NT2/D1 (cell line): ENCODE measurements around the gene RRBP1.
A peak's percentile ranks its signal among the peaks of the same experiment; 100 is the strongest.

Experiments
- DNase-seq: peaks from one replicate; pipeline ENCODE4 v3.0.0-alpha.2; 2011; ENCODE audit warnings: low read depth, low spot score
- H3K27me3 ChIP-seq: 2 replicates; pipeline ENCODE4 v1.6.0; 2011; ENCODE audit warnings: mild to moderate bottlenecking; ENCODE audit not compliant: insufficient read length, insufficient read depth
- H3K36me3 ChIP-seq: 2 replicates; pipeline ENCODE4 v1.6.1; 2011; ENCODE audit warnings: mild to moderate bottlenecking, low read length, mixed read lengths; ENCODE audit not compliant: insufficient read depth, insufficient read length
- H3K4me1 ChIP-seq: 2 replicates; pipeline ENCODE4 v1.5.1; 2011; ENCODE audit not compliant: insufficient read depth, insufficient read length
- H3K4me3 ChIP-seq: 2 replicates; pipeline ENCODE4 v1.5.1; 2011; ENCODE audit warnings: low read depth; ENCODE audit not compliant: insufficient read length
- H3K9ac ChIP-seq: 2 replicates; pipeline ENCODE4 v1.6.0; 2011; ENCODE audit warnings: low read depth; ENCODE audit not compliant: insufficient read length
- H3K9me3 ChIP-seq: 2 replicates; pipeline ENCODE4 v1.5.1; 2011; ENCODE audit warnings: mild to moderate bottlenecking, low read length; ENCODE audit not compliant: insufficient read depth
- SUZ12 ChIP-seq: IDR thresholded peaks from 2 replicates; pipeline ENCODE4 v1.6.1; 2011; ENCODE audit not compliant: insufficient read length, insufficient read depth; ENCODE audit errors: extremely low read depth
- YY1 ChIP-seq: IDR thresholded peaks from 2 replicates; pipeline ENCODE4 v1.6.1; 2011; ENCODE audit not compliant: insufficient read length, insufficient read depth
- ZNF274 ChIP-seq: IDR thresholded peaks from 2 replicates; pipeline ENCODE4 v1.6.1; 2011; ENCODE audit warnings: mild to moderate bottlenecking, low read depth, low read length

The RRBP1 gene

GRCh38 chr20:17685168-17685567, 3.1 kb upstream of the RRBP1 start:
- no peaks in the 10 kb centered on the region for H3K27me3 ChIP-seq
- DNase-seq, result no peak
- H3K4me3 ChIP-seq, result no peak overlapping the region
- peaks cover 4% of the 10 kb centered on the region for H3K36me3 ChIP-seq
- H3K9ac ChIP-seq, result no peak overlapping the region
- 0 out of 2 replicates have a peak, but pooled peaks cover under 1% of the 10 kb centered on the region for H3K9me3 ChIP-seq
- H3K4me1 ChIP-seq, result peaks cover 5% of the 10 kb centered on the region
- TF ChIP-seq YY1, result no peak

- H3K27me3 ChIP-seq, result no peaks in the 10 kb centered on the region
- peaks cover 13% of the 10 kb centered on the region for H3K36me3 ChIP-seq
- no peak overlapping the region for H3K4me3 ChIP-seq
- H3K4me1 ChIP-seq, result peaks cover 8% of the 10 kb centered on the region
- DNase-seq, result no peak
- H3K9me3 ChIP-seq, result no peaks in the 10 kb centered on the region
- TF ChIP-seq YY1 (no peak), ZNF274 (no peak), SUZ12 (no peak)
- no peak overlapping the region for H3K9ac ChIP-seq
Measured at GRCh38 chr20:17684077-17684888, 2.2 kb upstream of the RRBP1 start.

- H3K9ac ChIP-seq, result no peak overlapping the region
- no peaks in the 10 kb centered on the region for H3K27me3 ChIP-seq
- DNase-seq, result no peak
- no peak overlapping the region for H3K4me3 ChIP-seq
- no peak for TF ChIP-seq ZNF274
- no peak for TF ChIP-seq YY1
- no peak for TF ChIP-seq SUZ12
- peaks cover 9% of the 10 kb centered on the region for H3K4me1 ChIP-seq
- H3K36me3 ChIP-seq, result peaks cover 21% of the 10 kb centered on the region
- H3K9me3 ChIP-seq, result no peaks in the 10 kb centered on the region
Measured at GRCh38 chr20:17683218-17684076, 1.4 kb upstream of the RRBP1 start.

GRCh38 chr20:17682889-17683198, 802 bp upstream of the RRBP1 start:
- Histone ChIP-seq H3K9ac (peak overlapping the region; percentile 72), H3K4me1 (peaks cover 9% of the 10 kb centered on the region), H3K4me3 (peak overlapping the region; percentile 49), H3K27me3 (no peaks in the 10 kb centered on the region), H3K9me3 (no peaks in the 10 kb centered on the region), H3K36me3 (peaks cover 27% of the 10 kb centered on the region)
- DNase-seq, result no peak
- TF ChIP-seq YY1, result no peak
- no peak for TF ChIP-seq SUZ12

GRCh38 chr20:17681726-17682102, 328 bp downstream of the RRBP1 start:
- Histone ChIP-seq H3K27me3 (no peaks in the 10 kb centered on the region), H3K4me3 (peak overlapping the region; percentile 75), H3K4me1 (peaks cover 9% of the 10 kb centered on the region), H3K36me3 (peaks cover 37% of the 10 kb centered on the region), H3K9ac (peak overlapping the region; percentile 82), H3K9me3 (no peaks in the 10 kb centered on the region)
- DNase-seq, result no peak
- no peak for TF ChIP-seq ZNF274

- H3K4me3 ChIP-seq, result peak overlapping the region; percentile 75
- no peak for TF ChIP-seq SUZ12
- no peak for TF ChIP-seq YY1
- no peak for TF ChIP-seq ZNF274
- no peaks in the 10 kb centered on the region for H3K9me3 ChIP-seq
- DNase-seq, result no peak
- peak overlapping the region; percentile 88 for H3K9ac ChIP-seq
- peaks cover 12% of the 10 kb centered on the region for H3K4me1 ChIP-seq
- H3K27me3 ChIP-seq, result no peaks in the 10 kb centered on the region
- peaks cover 43% of the 10 kb centered on the region for H3K36me3 ChIP-seq
Measured at GRCh38 chr20:17680836-17681725, 961 bp downstream of the RRBP1 start.
